ENCODE measurements around the gene TPP2.

The TPP2 gene

GRCh38 chr13:102682727-102683126, 85.9 kb downstream of the TPP2 start:
- H3K4me3 ChIP-seq = no peak overlapping the region
- no peak for TF ChIP-seq CTCF (IDR thresholded peaks at IDR 0.05)
- no peak for DNase-seq
- peaks cover 7 to 26% (median 20%) of the 10 kb centered on the region in 3 donors for H3K36me3 ChIP-seq
- intact Hi-C loops (cut with DNase I; ENCODE audit: low total_unique reads) = no loop called here
- H3K9me3 ChIP-seq = no peaks in the 10 kb centered on the region
- no peak overlapping the region for H3K27ac ChIP-seq
- no peaks in the 10 kb centered on the region for H3K4me1 ChIP-seq
- no peaks in the 10 kb centered on the region for H3K27me3 ChIP-seq

GRCh38 chr13:102683637-102684036, 86.9 kb downstream of the TPP2 start:
- TF ChIP-seq CTCF (IDR thresholded peaks at IDR 0.05) = no peak
- no peak for DNase-seq
- Histone ChIP-seq H3K36me3 (peaks cover 7 to 18% (median 11%) of the 10 kb centered on the region in 3 donors), H3K9me3 (no peaks in the 10 kb centered on the region), H3K4me3 (no peak overlapping the region), H3K4me1 (no peaks in the 10 kb centered on the region), H3K27ac (no peak overlapping the region), H3K27me3 (peaks cover 0 to 5% of the 10 kb centered on the region in 2 donors)
- intact Hi-C loops (cut with DNase I; ENCODE audit: low total_unique reads) = no loop called here

- no peaks in the 10 kb centered on the region for H3K36me3 ChIP-seq
- no peak overlapping the region for H3K27ac ChIP-seq
- no peak for DNase-seq
- no peak for TF ChIP-seq CTCF (IDR thresholded peaks at IDR 0.05)
- H3K4me3 ChIP-seq = no peak overlapping the region
- no peaks in the 10 kb centered on the region for H3K9me3 ChIP-seq
- no peaks in the 10 kb centered on the region for H3K4me1 ChIP-seq
- peaks cover 0 to 23% of the 10 kb centered on the region in 2 donors for H3K27me3 ChIP-seq
- intact Hi-C loops (cut with DNase I; ENCODE audit: low total_unique reads) = no loop called here
These were observed 89.2 kb downstream of the TPP2 start for GRCh38 chr13:102686024-102686423.

GRCh38 chr13:102687520-102687919, 90.7 kb downstream of the TPP2 start:
- TF ChIP-seq CTCF (IDR thresholded peaks at IDR 0.05) = no peak
- H3K27me3 ChIP-seq = peaks cover 0 to 38% of the 10 kb centered on the region in 2 donors
- no peak for DNase-seq
- no peak overlapping the region for H3K4me3 ChIP-seq
- no peaks in the 10 kb centered on the region for H3K4me1 ChIP-seq
- H3K36me3 ChIP-seq = no peaks in the 10 kb centered on the region
- no peaks in the 10 kb centered on the region for H3K9me3 ChIP-seq
- no peak overlapping the region for H3K27ac ChIP-seq
- intact Hi-C loops (cut with DNase I; ENCODE audit: low total_unique reads) = no loop called here

- H3K27me3 ChIP-seq = peaks cover 0 to 46% of the 10 kb centered on the region in 2 donors
- no peak for DNase-seq
- intact Hi-C loops (cut with DNase I; ENCODE audit: low total_unique reads) = no loop called here
- H3K4me1 ChIP-seq = no peaks in the 10 kb centered on the region
- H3K4me3 ChIP-seq = no peak overlapping the region
- no peak for TF ChIP-seq CTCF (IDR thresholded peaks at IDR 0.05)
- H3K27ac ChIP-seq = no peak overlapping the region
- H3K9me3 ChIP-seq = no peaks in the 10 kb centered on the region
- no peaks in the 10 kb centered on the region for H3K36me3 ChIP-seq
These were observed 91.7 kb downstream of the TPP2 start for GRCh38 chr13:102688306-102688973.
